Glutamatergic neuron (in vitro differentiated cells): Measurements from ENCODE around the gene STK24. TPM values are rescaled to one million over a fixed set of nuclear protein-coding genes. Genes with fewer than 3 reads are reported as not detected.
A peak's percentile ranks its signal among the peaks of the same experiment; 100 is the strongest.

Experiments
- DNase-seq: peaks from one replicate; pipeline ENCODE4 v3.0.0; 2022
- H3K27ac Mint-ChIP-seq: one replicate; pipeline ENCODE4 v1.8.0; 2020; ENCODE audit warnings: mild to moderate bottlenecking, mixed read lengths, inconsistent platforms; ENCODE audit not compliant: unreplicated experiment
- H3K27me3 Mint-ChIP-seq: one replicate; pipeline ENCODE4 v1.8.0; 2020; ENCODE audit warnings: mild to moderate bottlenecking, moderate library complexity, mixed read lengths, inconsistent platforms; ENCODE audit not compliant: unreplicated experiment
- H3K36me3 Mint-ChIP-seq: one replicate; pipeline ENCODE4 v1.8.0; 2020; ENCODE audit warnings: mild to moderate bottlenecking, mixed read lengths, inconsistent platforms; ENCODE audit not compliant: unreplicated experiment
- H3K4me1 Mint-ChIP-seq: one replicate; pipeline ENCODE4 v1.8.0; 2020; ENCODE audit warnings: mild to moderate bottlenecking, low read depth, mixed read lengths, inconsistent platforms; ENCODE audit not compliant: unreplicated experiment
- H3K4me3 Mint-ChIP-seq: one replicate; pipeline ENCODE4 v1.8.0; 2020; ENCODE audit warnings: mild to moderate bottlenecking, mixed read lengths, inconsistent platforms; ENCODE audit not compliant: unreplicated experiment
- H3K9me3 Mint-ChIP-seq: one replicate; pipeline ENCODE4 v1.8.0; 2020; ENCODE audit warnings: mild to moderate bottlenecking, moderate library complexity, mixed read lengths, inconsistent platforms; ENCODE audit not compliant: unreplicated experiment
- CTCF ChIP-seq: fragments of 200-600 bp; sonication (generic); IDR thresholded peaks from one replicate; pipeline ENCODE4 v1.5.0; 2021; ENCODE audit not compliant: partially characterized antibody, unreplicated experiment
- total RNA-seq: library from RNA; stranded (reverse); fragmentation: NEBNext Ultra II Directional; extraction: Animal tissue kit (Norgen Biotek cat#: 25700); gene quantifications from one replicate; pipeline ENCODE4 v1.2.1, GENCODE V29; 2021; ENCODE audit not compliant: unreplicated experiment

Gene STK24
- total RNA-seq, 1 donor from 2014 or later: 188 TPM

GRCh38 chr13:98567140-98567539 lies 9.8 kb downstream of the STK24 start:
- Mint-ChIP-seq H3K4me1 (peaks cover 58% of the 10 kb centered on the region), H3K27me3 (peaks cover 13% of the 10 kb centered on the region), H3K9me3 (peaks cover 24% of the 10 kb centered on the region), H3K36me3 (peaks cover 9% of the 10 kb centered on the region), H3K27ac (peak overlapping the region; percentile 59), H3K4me3 (peak overlapping the region; percentile 55)
- TF ChIP-seq CTCF: no peak
- no peak for DNase-seq

- no peak for DNase-seq
- Mint-ChIP-seq H3K27ac (peak overlapping the region; percentile 59), H3K9me3 (peaks cover 17% of the 10 kb centered on the region), H3K27me3 (peaks cover 11% of the 10 kb centered on the region), H3K4me1 (peaks cover 49% of the 10 kb centered on the region), H3K4me3 (peak overlapping the region; percentile 63), H3K36me3 (peaks cover 9% of the 10 kb centered on the region)
- no peak for TF ChIP-seq CTCF
These were observed 11.0 kb downstream of the STK24 start for GRCh38 chr13:98565726-98566565.

GRCh38 chr13:98564204-98564603 lies 12.7 kb downstream of the STK24 start:
- TF ChIP-seq CTCF: no peak
- H3K4me1 Mint-ChIP-seq: peaks cover 42% of the 10 kb centered on the region
- peak overlapping the region; percentile 9 for H3K4me3 Mint-ChIP-seq
- DNase-seq: no peak
- H3K9me3 Mint-ChIP-seq: peaks cover 10% of the 10 kb centered on the region
- peaks cover 7% of the 10 kb centered on the region for H3K27me3 Mint-ChIP-seq
- H3K36me3 Mint-ChIP-seq: peaks cover 5% of the 10 kb centered on the region
- peak overlapping the region; percentile 6 for H3K27ac Mint-ChIP-seq

- Mint-ChIP-seq H3K27ac (no peak overlapping the region), H3K27me3 (peaks cover 5% of the 10 kb centered on the region), H3K9me3 (peaks cover 9% of the 10 kb centered on the region), H3K4me3 (no peak overlapping the region), H3K4me1 (peaks cover 38% of the 10 kb centered on the region), H3K36me3 (no peaks in the 10 kb centered on the region)
- no peak for DNase-seq
- no peak for TF ChIP-seq CTCF
These were observed 13.8 kb downstream of the STK24 start for GRCh38 chr13:98563071-98563470.

GRCh38 chr13:98559169-98559568 lies 17.7 kb downstream of the STK24 start:
- H3K4me1 Mint-ChIP-seq: peaks cover 36% of the 10 kb centered on the region

More at GRCh38 chr13:98559169-98559568, 17.7 kb downstream of the STK24 start:
- no peak for DNase-seq
- Mint-ChIP-seq H3K27ac (no peak overlapping the region), H3K4me3 (no peak overlapping the region), H3K36me3 (no peaks in the 10 kb centered on the region), H3K9me3 (peaks cover 5% of the 10 kb centered on the region), H3K27me3 (peaks cover 2% of the 10 kb centered on the region)
- no peak for TF ChIP-seq CTCF
